SU-DHL-6 (cell line): ENCODE data around the gene NYNRIN.

Experiments used
- H2AFZ ChIP-seq: fragments of 200-600 bp; sonication (generic); 2 replicates; pipeline ENCODE4 v1.6.1; 2014; ENCODE audit warnings: low read depth, mild to moderate bottlenecking, moderate library complexity, mixed read lengths, antibody characterized with exemption, low read length; ENCODE audit not compliant: severe bottlenecking
- H3F3A ChIP-seq: fragments of 200-600 bp; shearing (Covaris generic); 2 replicates; pipeline ENCODE4 v1.6.0; 2016; ENCODE audit warnings: antibody characterized with exemption, mild to moderate bottlenecking; ENCODE audit not compliant: insufficient read depth
- H3K27ac ChIP-seq: fragments of 200-600 bp; sonication (generic); 2 replicates; pipeline ENCODE4 v1.5.1; 2016; ENCODE audit warnings: low read depth, mild to moderate bottlenecking, low read length, moderate library complexity, mixed read lengths
- H3K27me3 ChIP-seq: fragments of 200-600 bp; sonication (generic), shearing (Covaris generic); 2 replicates; pipeline ENCODE4 v1.6.0; 2014; ENCODE audit warnings: mild to moderate bottlenecking, low read length
- H3K36me3 ChIP-seq: fragments of 200-600 bp; sonication (generic); 2 replicates; pipeline ENCODE4 v1.6.1; 2014; ENCODE audit warnings: mild to moderate bottlenecking, low read length, mixed read lengths
- H3K4me2 ChIP-seq: fragments of 300-600, 200-600 bp; shearing (Covaris generic), sonication (generic); 2 replicates; pipeline ENCODE4 v1.6.0; 2014; ENCODE audit warnings: low read length, low read depth, mild to moderate bottlenecking; ENCODE audit not compliant: poor library complexity, severe bottlenecking
- H3K4me3 ChIP-seq: fragments of 200-600 bp; sonication (generic); 2 replicates; pipeline ENCODE4 v1.5.1; 2014; ENCODE audit warnings: antibody characterized with exemption, low read length, mild to moderate bottlenecking, mixed read lengths; ENCODE audit not compliant: insufficient read depth, poor library complexity, severe bottlenecking
- H3K79me2 ChIP-seq: fragments of 200-600 bp; sonication (generic); 2 replicates; pipeline ENCODE4 v1.6.1; 2014; ENCODE audit warnings: mild to moderate bottlenecking, low read length, moderate library complexity; ENCODE audit not compliant: insufficient read depth
- H3K9ac ChIP-seq: fragments of 200-600 bp; sonication (generic); 2 replicates; pipeline ENCODE4 v1.7.0; 2014; ENCODE audit warnings: mild to moderate bottlenecking, low read length
- H3K9me2 ChIP-seq: fragments of 200-600 bp; sonication (generic); replicated peaks from 2 replicates; pipeline ENCODE4 v1.6.1; 2014; ENCODE audit warnings: low read length; ENCODE audit not compliant: insufficient read depth
- H3K9me3 ChIP-seq: fragments of 200-600 bp; sonication (generic); 2 replicates; pipeline ENCODE4 v1.6.1; 2014; ENCODE audit warnings: low read length, mixed read lengths; ENCODE audit not compliant: insufficient read depth
- H4K20me1 ChIP-seq: fragments of 200-600 bp; sonication (generic); 2 replicates; pipeline ENCODE4 v1.6.1; 2014; ENCODE audit warnings: low read depth, mild to moderate bottlenecking, antibody characterized with exemption, low read length, moderate library complexity, mixed read lengths
- CTCF ChIP-seq: fragments of 200-600 bp; sonication (generic); IDR thresholded peaks from one replicate; pipeline ENCODE4 v1.5.1; 2017; ENCODE audit warnings: antibody characterized with exemption, mild to moderate bottlenecking, low read length, moderate library complexity; ENCODE audit not compliant: insufficient read depth, poor library complexity, severe bottlenecking
- EZH2phosphoT487 ChIP-seq: fragments of 200-600 bp; sonication (generic), shearing (Covaris generic); conservative IDR thresholded peaks from 2 replicates; pipeline ENCODE4 v1.6.1; 2018; ENCODE audit warnings: mild to moderate bottlenecking, antibody characterized with exemption, low read length, moderate library complexity, mixed read lengths

The NYNRIN gene

GRCh38 chr14:24439830-24440605, 41.2 kb downstream of the NYNRIN start:
- TF ChIP-seq CTCF (no peak), EZH2phosphoT487 (no peak)
- no peaks in the 10 kb centered on the region for H3K9me3 ChIP-seq
- H3K9ac ChIP-seq, result no peak overlapping the region
- H3K27ac ChIP-seq, result no peak overlapping the region
- no peak overlapping the region for H3K4me3 ChIP-seq
- 0 out of 2 replicates have a peak, but pooled peaks cover 6% of the 10 kb centered on the region for H3F3A ChIP-seq
- H3K27me3 ChIP-seq, result no peaks in the 10 kb centered on the region
- H3K79me2 ChIP-seq, result peaks cover 14% of the 10 kb centered on the region
- H3K36me3 ChIP-seq, result no peaks in the 10 kb centered on the region
- H2AFZ ChIP-seq, result no peak overlapping the region
- H4K20me1 ChIP-seq, result no peaks in the 10 kb centered on the region
- no peaks in the 10 kb centered on the region for H3K9me2 ChIP-seq
- no peak overlapping the region for H3K4me2 ChIP-seq

GRCh38 chr14:24440606-24441399, 42.0 kb downstream of the NYNRIN start:
- peaks cover 14% of the 10 kb centered on the region for H3K79me2 ChIP-seq
- TF ChIP-seq CTCF (no peak), EZH2phosphoT487 (no peak)
- H3K4me2 ChIP-seq, result peak overlapping the region; percentile 94
- no peaks in the 10 kb centered on the region for H3K27me3 ChIP-seq
- H4K20me1 ChIP-seq, result no peaks in the 10 kb centered on the region
- H3K27ac ChIP-seq, result no peak overlapping the region
- H3K4me3 ChIP-seq, result no peak overlapping the region
- H3K36me3 ChIP-seq, result no peaks in the 10 kb centered on the region
- H3F3A ChIP-seq, result 0 out of 2 replicates have a peak, but pooled peaks cover 6% of the 10 kb centered on the region
- H3K9me2 ChIP-seq, result no peaks in the 10 kb centered on the region
- H3K9me3 ChIP-seq, result no peaks in the 10 kb centered on the region
- H2AFZ ChIP-seq, result no peak overlapping the region
- peak overlapping the region; percentile 93 for H3K9ac ChIP-seq

- TF ChIP-seq CTCF (no peak), EZH2phosphoT487 (no peak)
- no peaks in the 10 kb centered on the region for H3K9me2 ChIP-seq
- H3K4me3 ChIP-seq, result peak overlapping the region; percentile 90
- H3K36me3 ChIP-seq, result no peaks in the 10 kb centered on the region
- no peaks in the 10 kb centered on the region for H4K20me1 ChIP-seq
- H3K27ac ChIP-seq, result peak overlapping the region; percentile 78
- no peaks in the 10 kb centered on the region for H3K9me3 ChIP-seq
- H3K27me3 ChIP-seq, result no peaks in the 10 kb centered on the region
- H3K4me2 ChIP-seq, result peak overlapping the region; percentile 94
- peak overlapping the region; percentile 93 for H3K9ac ChIP-seq
- peaks cover 14% of the 10 kb centered on the region for H3K79me2 ChIP-seq
- no peak overlapping the region for H2AFZ ChIP-seq
- H3F3A ChIP-seq, result 0 out of 2 replicates have a peak, but pooled peaks cover 6% of the 10 kb centered on the region
Observed at GRCh38 chr14:24441485-24441884, 42.7 kb downstream of the NYNRIN start.
